B cell (primary cell): ENCODE data around the gene NPIPA7. TPM values are rescaled to one million over a fixed set of nuclear protein-coding genes. Genes with fewer than 3 reads are reported as not detected.
"Not testable (repeated sequence)": the region's sequence is repeated elsewhere in the genome, so short reads cannot be mapped to it uniquely, and the experiment has no call there.

Experiments
- ATAC-seq: fragments of 200-7000 bp; cut with Tn5 transposase; one replicate; pipeline ENCODE4 v1.10.0; 2021; ENCODE audit warnings: low read depth, mild to moderate bottlenecking, moderate number of reproducible peaks, moderate library complexity
- CTCF ChIA-PET: fragments of 350-600 bp; sonication (Branson Sonifier 250); formaldehyde crosslinking; loops from one replicate; lab custom pipeline; 2021; ENCODE audit warnings: antibody characterized with exemption, inconsistent platforms; lab: Charles Lee
- POLR2A ChIA-PET: fragments of 350-600 bp; sonication (Branson Sonifier 250); formaldehyde crosslinking; loops from one replicate; lab custom pipeline; 2021; ENCODE audit warnings: antibody characterized with exemption; lab: Charles Lee
- DNase-seq: peaks from one replicate; pipeline ENCODE4 v3.0.0; 2013
- H2AFZ ChIP-seq: 2 replicates; pipeline ENCODE4 v1.6.1; 2012; ENCODE audit warnings: mild to moderate bottlenecking, low read depth, low read length; ENCODE audit not compliant: insufficient read depth, poor library complexity, severe bottlenecking
- H3K27ac ChIP-seq, 2 donors: 1 replicate in 1 of 2; 2 replicates in 1 of 2; pipeline ENCODE4 v1.5.1; 2012 to 2013; ENCODE audit warnings: low read length in 2 of 2, mild to moderate bottlenecking in 2 of 2, moderate library complexity in 1 of 2
- H3K27me3 ChIP-seq, 4 experiments: fragments of 200-600 bp in 1 of 4; sonication (generic) in 1 of 4; replicated peaks in 1 of 4; 1 replicate in 2 of 4; 2 replicates in 2 of 4; pipeline versions ENCODE4 v1.6.1 to v1.7.0; 2013 to 2016; ENCODE audit warnings: low read length in 3 of 4, mild to moderate bottlenecking in 2 of 4, mixed read lengths in 1 of 4, moderate library complexity in 1 of 4; ENCODE audit not compliant: insufficient read depth in 4 of 4, control insufficient read depth in 3 of 4; ENCODE audit errors: control extremely low read depth in 1 of 4
- H3K36me3 ChIP-seq, 2 experiments: replicated peaks in 1 of 2; 1 replicate in 1 of 2; 2 replicates in 1 of 2; pipeline versions ENCODE4 v1.6.1 to v1.7.1; 2013; ENCODE audit warnings: low read length in 1 of 2; ENCODE audit not compliant: insufficient read depth in 2 of 2, control insufficient read depth in 1 of 2; ENCODE audit errors: control extremely low read depth in 1 of 2, extremely low read depth in 1 of 2
- H3K4me1 ChIP-seq, 2 donors: fragments of 200-600 bp in 1 of 2; sonication (generic) in 1 of 2; 1 replicate in 1 of 2; 2 replicates in 1 of 2; pipeline versions ENCODE4 v1.5.1 to v1.6.1; 2013 to 2017; ENCODE audit warnings: low read length in 2 of 2; ENCODE audit not compliant: control insufficient read depth in 2 of 2, insufficient read depth in 2 of 2
- H3K4me2 ChIP-seq: replicated peaks from 2 replicates; pipeline ENCODE3; 2012; ENCODE audit warnings: mild to moderate bottlenecking, low read depth, low read length; ENCODE audit not compliant: poor library complexity, severe bottlenecking
- H3K4me3 ChIP-seq, 5 experiments: fragments of 200-600 bp in 1 of 5; sonication (generic) in 1 of 5; 1 replicate in 3 of 5; 2 replicates in 2 of 5; pipeline versions ENCODE4 v1.5.1 to v1.7.0; 2011 to 2016; ENCODE audit warnings: low read length in 4 of 5, mild to moderate bottlenecking in 4 of 5, low read depth in 2 of 5, control low read depth in 1 of 5, moderate library complexity in 1 of 5; ENCODE audit not compliant: insufficient read depth in 1 of 5; ENCODE audit errors: control extremely low read depth in 1 of 5, extremely low read depth in 1 of 5
- H3K79me2 ChIP-seq: fragments of 200-600 bp; sonication (generic); one replicate; pipeline ENCODE4 v1.6.0; 2016; ENCODE audit warnings: low read length; ENCODE audit not compliant: control insufficient read depth, insufficient read depth
- H3K9ac ChIP-seq: fragments of 200-600 bp; sonication (generic); 2 replicates; pipeline ENCODE4 v1.6.1; 2017; ENCODE audit warnings: mild to moderate bottlenecking, low read length, moderate library complexity
- H3K9me3 ChIP-seq, 3 donors: one replicate each; pipeline versions ENCODE4 v1.6.1 to v1.7.1; 2013; ENCODE audit warnings: low read length in 2 of 3; ENCODE audit not compliant: control insufficient read depth in 2 of 3, insufficient read depth in 1 of 3; ENCODE audit errors: control extremely low read depth in 1 of 3
- H4K20me1 ChIP-seq: 2 replicates; pipeline ENCODE4 v1.6.0; 2012; ENCODE audit warnings: mild to moderate bottlenecking, low read length; ENCODE audit not compliant: insufficient read depth, control insufficient read depth, poor library complexity, severe bottlenecking
- H3K27ac Mint-ChIP-seq: one replicate; pipeline ENCODE4 v1.8.0; 2021; ENCODE audit warnings: mixed read lengths
- H3K27me3 Mint-ChIP-seq: one replicate; pipeline ENCODE4 v1.8.0; 2021; ENCODE audit warnings: mixed read lengths
- H3K4me1 Mint-ChIP-seq: one replicate; pipeline ENCODE4 v1.8.0; 2021; ENCODE audit warnings: mixed read lengths
- H3K4me3 Mint-ChIP-seq: one replicate; pipeline ENCODE4 v1.8.0; 2021; ENCODE audit warnings: mixed read lengths
- H3K9me3 Mint-ChIP-seq: one replicate; pipeline ENCODE4 v1.8.0; 2022; ENCODE audit warnings: mixed read lengths; ENCODE audit not compliant: insufficient read depth
- WGBS: methylation state at CpG from one replicate; pipeline ENCODE4 v1.1.5; 2013; ENCODE audit warnings: missing lambda C conversion rate; ENCODE audit not compliant: insufficient coverage; 5-methylcytosine and 5-hydroxymethylcytosine counted together
- intact Hi-C: fragments of 100-400 bp; cut with micrococcal nuclease; formaldehyde crosslinking; loops from one replicate; pipeline ENCODE4 v1.10.0; 2022
- polyA plus RNA-seq: library from polyadenylated mRNA; depleted of rRNA; stranded (reverse); fragments of >200 nt; gene quantifications from 2 replicates; pipeline ENCODE4 v1.2.3, GENCODE V29; 2012
- total RNA-seq, 2 donors: library from RNA; stranded (reverse); fragments of 120-200 nt in 1 of 2; gene quantifications; 1 replicate in 1 of 2; 2 replicates in 1 of 2; pipeline versions ENCODE4 v1.2.3 to v1.2.4, GENCODE V29; 2013 to 2022

NPIPA7 gene
- total and polyA plus RNA-seq, 2 donors (not counting 1 experiment from before 2014, with no cell fraction given) = 11.1 to 26.8 TPM

GRCh38 chr16:16363595-16363994 lies 15.3 kb upstream of the NPIPA7 start:
- H3K9ac ChIP-seq, H3K4me1 ChIP-seq, H3K27ac Mint-ChIP-seq, H3K4me1 Mint-ChIP-seq, POLR2A ChIA-PET, intact Hi-C loops, H3K36me3 ChIP-seq, DNase-seq, H3K27ac ChIP-seq, H3K9me3 ChIP-seq, H3K4me3 ChIP-seq, H3K27me3 ChIP-seq, ATAC-seq, H3K27me3 Mint-ChIP-seq, CTCF ChIA-PET, H3K4me3 Mint-ChIP-seq, H3K79me2 ChIP-seq, H4K20me1 ChIP-seq, H2AFZ ChIP-seq, H3K4me2 ChIP-seq, H3K9me3 Mint-ChIP-seq: not testable (repeated sequence)
- no CpG with 5 or more reads among the region's 31 CpGs for WGBS

- H3K27ac Mint-ChIP-seq, H3K4me1 ChIP-seq, intact Hi-C loops, POLR2A ChIA-PET, H3K4me1 Mint-ChIP-seq, H3K36me3 ChIP-seq, H3K27me3 Mint-ChIP-seq, ATAC-seq, H3K4me2 ChIP-seq, H3K27ac ChIP-seq, H3K4me3 ChIP-seq, CTCF ChIA-PET, H3K9me3 ChIP-seq, DNase-seq, H4K20me1 ChIP-seq, H3K9ac ChIP-seq, H3K79me2 ChIP-seq, H3K9me3 Mint-ChIP-seq, H3K4me3 Mint-ChIP-seq, H3K27me3 ChIP-seq, H2AFZ ChIP-seq: not testable (repeated sequence)
- no CpG with 5 or more reads among the region's 39 CpGs for WGBS
Measured at GRCh38 chr16:16364100-16364499, 14.8 kb upstream of the NPIPA7 start.

GRCh38 chr16:16364701-16365100 lies 14.2 kb upstream of the NPIPA7 start:
- DNase-seq, H3K4me3 ChIP-seq, H3K9me3 ChIP-seq, POLR2A ChIA-PET, H3K9ac ChIP-seq, H3K4me1 ChIP-seq, H3K4me2 ChIP-seq, H3K36me3 ChIP-seq, H2AFZ ChIP-seq, ATAC-seq, H4K20me1 ChIP-seq, H3K27ac ChIP-seq, intact Hi-C loops, H3K27me3 ChIP-seq, H3K27ac Mint-ChIP-seq, H3K79me2 ChIP-seq, CTCF ChIA-PET, H3K27me3 Mint-ChIP-seq, H3K4me3 Mint-ChIP-seq, H3K9me3 Mint-ChIP-seq, H3K4me1 Mint-ChIP-seq: not testable (repeated sequence)
- no CpG with 5 or more reads among the region's 28 CpGs for WGBS

- intact Hi-C loops, H3K79me2 ChIP-seq, POLR2A ChIA-PET, H3K4me1 ChIP-seq, CTCF ChIA-PET, H3K4me2 ChIP-seq, H4K20me1 ChIP-seq, ATAC-seq, H3K9ac ChIP-seq, H3K4me1 Mint-ChIP-seq, H3K27ac Mint-ChIP-seq, DNase-seq, H3K27ac ChIP-seq, H3K27me3 ChIP-seq, H2AFZ ChIP-seq, H3K9me3 Mint-ChIP-seq, H3K27me3 Mint-ChIP-seq, H3K4me3 Mint-ChIP-seq, H3K36me3 ChIP-seq, H3K9me3 ChIP-seq, H3K4me3 ChIP-seq: not testable (repeated sequence)
- WGBS = 92% methylated on average over 13 of the region's 21 CpGs
Measured at GRCh38 chr16:16365319-16365718, 13.6 kb upstream of the NPIPA7 start.
